H1 (cell line): ENCODE data around the gene HMSD. TPM values are rescaled to one million over a fixed set of nuclear protein-coding genes. Genes with fewer than 3 reads are reported as not detected.

Experiments
- CTCF ChIA-PET: fragments of 300-600 bp; sonication (Branson Sonifier 250); formaldehyde crosslinking; loops from one replicate; lab custom pipeline; 2021; ENCODE audit not compliant: partially characterized antibody; lab: Charles Lee
- POLR2A ChIA-PET: fragments of 300-600 bp; sonication (Branson Sonifier 250); formaldehyde crosslinking; loops from one replicate; lab custom pipeline; 2021; ENCODE audit warnings: inconsistent platforms; ENCODE audit not compliant: partially characterized antibody; lab: Charles Lee
- DNase-seq, 2 experiments: peaks; one replicate each; pipeline versions ENCODE4 v3.0.0 to v3.0.0-alpha.2; 2010 to 2022; ENCODE audit warnings: low spot score in 2 of 2, low read depth in 1 of 2, mixed read lengths in 1 of 2
- FAIRE-seq: peaks from 2 replicates; lab custom pipeline; 2011; peaks lifted over from hg19 to GRCh38; lab: Jason Lieb, UNC
- H2AFZ ChIP-seq: 2 replicates; pipeline ENCODE4 v1.8.1; 2012; ENCODE audit warnings: low read length, inconsistent platforms
- H2AK5ac ChIP-seq: 2 replicates; pipeline ENCODE4 v1.6.1; 2013; ENCODE audit warnings: low read depth, low read length
- H2BK120ac ChIP-seq: replicated peaks from 2 replicates; pipeline ENCODE3; 2013; ENCODE audit warnings: low read depth, low read length, inconsistent platforms
- H2BK12ac ChIP-seq: 2 replicates; pipeline ENCODE4 v1.6.1; 2013; ENCODE audit warnings: low read depth, low read length
- H2BK15ac ChIP-seq: 2 replicates; pipeline ENCODE4 v1.6.1; 2013; ENCODE audit warnings: low read length
- H2BK20ac ChIP-seq: 2 replicates; pipeline ENCODE4 v1.6.1; 2013; ENCODE audit warnings: low read length
- H2BK5ac ChIP-seq: 2 replicates; pipeline ENCODE4 v1.6.1; 2013; ENCODE audit warnings: low read depth, low read length
- H3K14ac ChIP-seq: 2 replicates; pipeline ENCODE4 v1.6.1; 2013; ENCODE audit warnings: inconsistent platforms; ENCODE audit not compliant: insufficient read length
- H3K18ac ChIP-seq: 2 replicates; pipeline ENCODE4 v1.6.1; 2013; ENCODE audit warnings: low read length; ENCODE audit errors: extremely low read depth
- H3K23ac ChIP-seq: 2 replicates; pipeline ENCODE4 v1.6.1; 2013; ENCODE audit warnings: inconsistent platforms; ENCODE audit not compliant: insufficient read length
- H3K23me2 ChIP-seq: 2 replicates; pipeline ENCODE4 v1.6.1; 2013; ENCODE audit warnings: low read depth, low read length
- H3K27ac ChIP-seq: 2 replicates; pipeline ENCODE4 v1.6.1; 2011; ENCODE audit warnings: low read depth, low read length, inconsistent platforms
- H3K27me3 ChIP-seq, 4 experiments: replicated peaks in 1 of 4; 1 replicate in 1 of 4; 2 replicates in 3 of 4; pipeline versions ENCODE4 v1.6.1 to v1.8.1; 2011 to 2013; ENCODE audit warnings: low read length in 3 of 4, mild to moderate bottlenecking in 3 of 4, inconsistent platforms in 2 of 4, mixed read lengths in 2 of 4, moderate library complexity in 1 of 4; ENCODE audit not compliant: control insufficient read depth in 3 of 4, insufficient read depth in 3 of 4; ENCODE audit errors: extremely low read depth in 1 of 4
- H3K36me3 ChIP-seq, 4 experiments: 2 replicates each; pipeline versions ENCODE4 v1.6.1 to v1.8.1; 2011 to 2013; ENCODE audit warnings: mild to moderate bottlenecking in 4 of 4, low read length in 3 of 4, moderate library complexity in 2 of 4, control low read depth in 1 of 4, inconsistent platforms in 1 of 4; ENCODE audit not compliant: insufficient read depth in 4 of 4, control insufficient read depth in 2 of 4
- H3K4ac ChIP-seq: replicated peaks from 2 replicates; pipeline ENCODE3; 2013; ENCODE audit warnings: low read length, low read depth, mixed read lengths, inconsistent platforms; ENCODE audit not compliant: insufficient read length
- H3K4me1 ChIP-seq, 4 experiments: replicated peaks in 1 of 4; 1 replicate in 1 of 4; 2 replicates in 3 of 4; pipeline versions ENCODE4 v1.6.1 to v1.8.1; 2011 to 2013; ENCODE audit warnings: low read length in 3 of 4, inconsistent platforms in 2 of 4, mixed read lengths in 1 of 4; ENCODE audit not compliant: insufficient read depth in 4 of 4, control insufficient read depth in 3 of 4
- H3K4me2 ChIP-seq, 2 experiments: 2 replicates each; pipeline versions ENCODE4 v1.6.1 to v1.8.1; 2011 to 2013; ENCODE audit warnings: low read depth in 2 of 2, low read length in 2 of 2, control low read depth in 1 of 2, inconsistent platforms in 1 of 2, mild to moderate bottlenecking in 1 of 2; ENCODE audit not compliant: insufficient read depth in 1 of 2
- H3K4me3 ChIP-seq, 4 experiments: fragments of 200-600, 300-600 bp in 1 of 4; sonication (generic), shearing (Covaris generic), sonication (Bioruptor Twin) in 1 of 4; 2 replicates each; pipeline versions ENCODE4 v1.5.1 to v1.8.1; 2011 to 2016; ENCODE audit warnings: low read length in 4 of 4, low read depth in 3 of 4, control low read depth in 2 of 4, inconsistent platforms in 2 of 4, mild to moderate bottlenecking in 2 of 4, mixed read lengths in 1 of 4, moderate library complexity in 1 of 4; ENCODE audit not compliant: insufficient read depth in 2 of 4; ENCODE audit errors: extremely low read depth in 1 of 4
- H3K56ac ChIP-seq: replicated peaks from 2 replicates; pipeline ENCODE3; 2013; ENCODE audit warnings: low read depth, mild to moderate bottlenecking, mixed read lengths, low read length, inconsistent platforms; ENCODE audit not compliant: insufficient read length
- H3K79me1 ChIP-seq: 2 replicates; pipeline ENCODE4 v1.6.1; 2013; ENCODE audit warnings: low read depth, low read length, control low read depth
- H3K79me2 ChIP-seq, 2 experiments: 2 replicates each; pipeline versions ENCODE4 v1.6.1 to v1.8.1; 2012 to 2013; ENCODE audit warnings: low read length in 2 of 2, mild to moderate bottlenecking in 2 of 2, inconsistent platforms in 1 of 2; ENCODE audit not compliant: insufficient read depth in 2 of 2, control insufficient read depth in 1 of 2
- H3K9ac ChIP-seq, 4 experiments: replicated peaks in 1 of 4; 1 replicate in 1 of 4; 2 replicates in 3 of 4; pipeline versions ENCODE4 v1.6.1 to v1.8.1; 2011 to 2013; ENCODE audit warnings: low read depth in 3 of 4, low read length in 3 of 4, control low read depth in 2 of 4, mild to moderate bottlenecking in 2 of 4, moderate library complexity in 2 of 4, inconsistent platforms in 1 of 4; ENCODE audit errors: extremely low read depth in 1 of 4
- H3K9me3 ChIP-seq, 2 experiments: 2 replicates each; pipeline versions ENCODE4 v1.6.1 to v1.8.1; 2012 to 2013; ENCODE audit warnings: mild to moderate bottlenecking in 2 of 2, moderate library complexity in 2 of 2, control low read depth in 1 of 2, inconsistent platforms in 1 of 2, low read depth in 1 of 2, low read length in 1 of 2, mixed read lengths in 1 of 2; ENCODE audit not compliant: insufficient read depth in 2 of 2
- H4K20me1 ChIP-seq, 2 experiments: replicated peaks in 1 of 2; 2 replicates each; pipeline versions ENCODE3 to v1.8.1; 2011 to 2013; ENCODE audit warnings: inconsistent platforms in 2 of 2, low read length in 2 of 2, mild to moderate bottlenecking in 1 of 2; ENCODE audit not compliant: insufficient read depth in 2 of 2, control insufficient read depth in 1 of 2
- H4K5ac ChIP-seq: 2 replicates; pipeline ENCODE4 v1.6.1; 2013; ENCODE audit warnings: low read length, low read depth, mixed read lengths, inconsistent platforms; ENCODE audit not compliant: insufficient read length
- H4K8ac ChIP-seq: 2 replicates; pipeline ENCODE4 v1.8.0; 2013; ENCODE audit warnings: mild to moderate bottlenecking, moderate library complexity, low read length, inconsistent platforms; ENCODE audit not compliant: insufficient read depth; ENCODE audit errors: extremely low read depth
- H4K91ac ChIP-seq: replicated peaks from 2 replicates; pipeline ENCODE3; 2013; ENCODE audit warnings: low read length, mixed read lengths, inconsistent platforms; ENCODE audit not compliant: insufficient read length
- ATF3 ChIP-seq: IDR thresholded peaks from 2 replicates; pipeline ENCODE4 v1.6.1; 2011; ENCODE audit warnings: low read depth, mild to moderate bottlenecking, low read length; ENCODE audit not compliant: insufficient read depth
- CBX8 ChIP-seq: fragments of 300-800, 300-1000 bp; sonication (generic); IDR thresholded peaks from 2 replicates; pipeline ENCODE4 v1.7.1; 2016; ENCODE audit warnings: low read depth, low read length, borderline replicate concordance
- CEBPB ChIP-seq: IDR thresholded peaks from 2 replicates; pipeline ENCODE4 v1.6.1; 2012; ENCODE audit warnings: low read depth, low read length
- CHD2 ChIP-seq: IDR thresholded peaks from 2 replicates; pipeline ENCODE4 v1.6.1; 2012; ENCODE audit warnings: low read length, improper control_type of control experiment
- CTCF ChIP-seq, 3 experiments: IDR thresholded peaks; 1 replicate in 2 of 3; 2 replicates in 1 of 3; pipeline versions ENCODE4 v1.5.1 to v1.6.1; 2011; ENCODE audit warnings: low read length in 3 of 3, mild to moderate bottlenecking in 3 of 3, inconsistent platforms in 2 of 3, low read depth in 1 of 3, moderate library complexity in 1 of 3; ENCODE audit not compliant: insufficient read depth in 1 of 3; ENCODE audit errors: control extremely low read depth in 1 of 3
- GTF2F1 ChIP-seq: IDR thresholded peaks from 2 replicates; pipeline ENCODE4 v1.6.1; 2012; ENCODE audit warnings: low read depth, low read length, improper control_type of control experiment, borderline replicate concordance
- HDAC6 ChIP-seq: IDR thresholded peaks from one replicate; pipeline ENCODE4 v1.7.1; 2012; ENCODE audit warnings: low read depth, mild to moderate bottlenecking, inconsistent platforms, low read length, moderate library complexity
- JUN ChIP-seq: IDR thresholded peaks from 2 replicates; pipeline ENCODE4 v1.6.1; 2011; ENCODE audit warnings: low read depth, mild to moderate bottlenecking, improper control_type of control experiment, low read length
- RNF2 ChIP-seq: fragments of 200-900, 300-1000 bp; sonication (generic); IDR thresholded peaks from 2 replicates; pipeline ENCODE4 v1.7.1; 2016; ENCODE audit warnings: borderline replicate concordance, low read depth, mild to moderate bottlenecking, antibody characterized with exemption, low read length; ENCODE audit not compliant: poor library complexity, severe bottlenecking; ENCODE audit errors: missing control alignments
- SIX5 ChIP-seq: IDR thresholded peaks from 2 replicates; pipeline ENCODE4 v1.6.1; 2011; ENCODE audit warnings: mild to moderate bottlenecking, low read depth, low read length
- SP4 ChIP-seq: IDR thresholded peaks from 2 replicates; pipeline ENCODE4 v1.6.1; 2012; ENCODE audit warnings: low read length, inconsistent platforms
- TBP ChIP-seq: IDR thresholded peaks from 2 replicates; pipeline ENCODE4 v1.6.1; 2011; ENCODE audit warnings: low read depth, low read length, improper control_type of control experiment
- WGBS, 2 experiments: shearing (Covaris generic) in 1 of 2; methylation state at CpG; one replicate each; pipeline versions ENCODE4 v1.1.6 to v1.1.7; 2013 to 2015; ENCODE audit warnings: low lambda C conversion rate in 2 of 2, mixed read lengths in 2 of 2, inconsistent platforms in 1 of 2, low coverage in 1 of 2, missing lambda C conversion rate in 1 of 2; ENCODE audit not compliant: insufficient replicate concordance in 2 of 2, insufficient coverage in 1 of 2, insufficient read length in 1 of 2; ENCODE audit errors: extremely low coverage in 1 of 2, missing lambda C conversion rate in 1 of 2; 5-methylcytosine and 5-hydroxymethylcytosine counted together
- polyA plus RNA-seq, 7 experiments: library from polyadenylated mRNA; depleted of rRNA in 3 of 7; stranded (reverse) in 5 of 7; unstranded in 2 of 7; fragments of >200 nt in 5 of 7; fragments of 200-250 nt in 2 of 7; gene quantifications; 1 replicate in 5 of 7; 2 replicates in 1 of 7; 4 replicates in 1 of 7; pipeline versions ENCODE4 v1.2.1 to v1.2.3, GENCODE V29; 2011 to 2013; ENCODE audit warnings: missing spikeins in 2 of 7, mixed read lengths in 2 of 7
- total RNA-seq: library from RNA; stranded (reverse); fragmentation: NEBNext Ultra II Directional; extraction: Animal tissue kit (Norgen Biotek cat#: 25700); gene quantifications from 2 replicates; pipeline ENCODE4 v1.2.1, GENCODE V29; 2021

The HMSD gene
- total and polyA plus RNA-seq, 2 of the 8 experiments (the other 6 are each of a cell fraction or from before 2014, with no cell fraction given), result 1.3 to 3.0 TPM

GRCh38 chr18:63905361-63905760, 43.7 kb upstream of the HMSD start:
- Histone ChIP-seq H3K27ac (no peak overlapping the region), H2BK20ac (no peak overlapping the region), H3K79me2 (no peaks in the 10 kb centered on the region), H3K4me2 (no peak overlapping the region), H3K56ac (no peak overlapping the region), H3K4me3 (no peak overlapping the region), H3K23ac (no peak overlapping the region), H4K8ac (no peak overlapping the region), H3K4me1 (peaks cover 0 to 2% (median 0%) of the 10 kb centered on the region in 4 experiments; a peak in 1 of 7 replicates), H2AFZ (no peak overlapping the region), H3K36me3 (no peaks in the 10 kb centered on the region), H3K27me3 (no peaks in the 10 kb centered on the region), H3K9ac (no peak overlapping the region), H2BK120ac (no peak overlapping the region), H2AK5ac (no peak overlapping the region), H3K14ac (no peak overlapping the region), H4K5ac (no peak overlapping the region), H2BK12ac (no peak overlapping the region), H4K20me1 (no peaks in the 10 kb centered on the region), H2BK15ac (no peak overlapping the region), H3K9me3 (peaks cover 0 to 7% of the 10 kb centered on the region in 2 experiments; a peak in 1 of 4 replicates), H3K18ac (no peak overlapping the region), H3K4ac (no peak overlapping the region), H2BK5ac (no peak overlapping the region), H4K91ac (no peak overlapping the region), H3K79me1 (no peaks in the 10 kb centered on the region), H3K23me2 (no peaks in the 10 kb centered on the region)
- 95% methylated on average over 2 of the region's 2 CpGs; no CpG with 5 or more reads in 1 of the 2 experiments for WGBS, 2 experiments
- FAIRE-seq (no peak), DNase-seq (no peak)
- ChIA-PET CTCF (no interaction called here), POLR2A (no interaction called here)
- TF ChIP-seq JUN (no peak), CHD2 (no peak), CTCF (IDR thresholded peaks at IDR 0.05; ENCODE audit: control extremely low read depth in 1 of 3, insufficient read depth in 1 of 3, low read depth in 1 of 3, low read length in 3 of 3) (no peak), CBX8 (no peak), ATF3 (no peak), SP4 (no peak), TBP (no peak), CEBPB (no peak), SIX5 (no peak), RNF2 (no peak), HDAC6 (no peak), GTF2F1 (no peak)
